ENCODE data around the gene UACA. TPM values are rescaled to one million over a fixed set of nuclear protein-coding genes. Genes with fewer than 3 reads are reported as not detected.

The UACA gene
- total RNA-seq, 1 experiment from 2014 or later: 38.0 TPM

DNA sequence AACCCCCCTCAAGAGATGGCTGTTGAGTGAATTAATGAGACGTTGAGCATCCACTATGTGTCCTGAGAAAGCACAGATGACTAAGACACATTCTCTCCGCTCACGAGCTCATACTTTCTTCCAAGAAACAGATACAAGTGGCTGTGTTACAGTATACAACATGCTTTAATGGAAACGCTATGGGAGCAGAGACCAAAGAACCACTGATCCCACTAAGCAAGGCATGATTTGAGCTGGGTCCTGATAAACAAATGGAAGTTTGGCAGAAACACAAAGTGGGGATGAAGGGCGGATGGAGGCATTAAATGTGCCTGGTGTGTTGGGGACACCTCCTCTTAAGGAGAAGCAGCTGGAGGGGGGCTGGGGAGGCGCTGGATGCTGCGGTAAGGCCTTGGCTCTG, 129.4 kb downstream of the UACA start:
- H3K4ac ChIP-seq (ENCODE audit: low read depth, low read length): no peak overlapping the region
- H3K27ac ChIP-seq (ENCODE audit: insufficient read length, low read depth, low read length): no peak overlapping the region
- H3T11ph ChIP-seq (ENCODE audit: low read length): no peak overlapping the region
- H2BK15ac ChIP-seq (ENCODE audit: low read depth, low read length): no peak overlapping the region
- H2BK12ac ChIP-seq (ENCODE audit: insufficient read length, low read depth, low read length): no peak overlapping the region
- H4K20me1 ChIP-seq (ENCODE audit: control insufficient read depth, insufficient read depth, insufficient read length): no peaks in the 10 kb centered on the region
- no peak for DNase-seq
- H3K4me2 ChIP-seq (ENCODE audit: insufficient read depth, insufficient read length, low read length): no peak overlapping the region
- no peak overlapping the region for H4K8ac ChIP-seq (replicated peaks; ENCODE audit: insufficient read length, low read depth, low read length)
- peaks cover 18% of the 10 kb centered on the region; the same call in 1 of the 2 replicates for H3K4me1 ChIP-seq (ENCODE audit: insufficient read depth, low read length)
- Mint-ChIP-seq H3K4me1 (peaks cover 51 to 52% of the 10 kb centered on the region in 2 experiments), H3K4me3 (no peak overlapping the region), H3K9me3 (no peaks in the 10 kb centered on the region; a peak in 1 of 5 replicates), H3K27ac (no peak overlapping the region), H3K27me3 (ENCODE audit: low read depth) (peaks cover 10% of the 10 kb centered on the region), H3K36me3 (ENCODE audit: insufficient read depth in 1 of 3, low read depth in 3 of 3) (peaks cover 0 to 4% (median 0%) of the 10 kb centered on the region in 3 experiments; a peak in 1 of 7 replicates)
- no peak for TF ChIP-seq CTCF (conservative IDR thresholded peaks at IDR 0.05)
- H4K91ac ChIP-seq (ENCODE audit: insufficient read length, low read depth, low read length): no peak overlapping the region
- no peak overlapping the region for H2BK5ac ChIP-seq (ENCODE audit: insufficient read length, low read length)
- no peak overlapping the region for H3K9ac ChIP-seq (ENCODE audit: extremely low read depth, insufficient read length, low read length)
- no peaks in the 10 kb centered on the region for H3K79me1 ChIP-seq (ENCODE audit: insufficient read depth, low read depth, low read length, poor library complexity, severe bottlenecking)
- H3K23ac ChIP-seq (ENCODE audit: insufficient read length, low read depth, low read length): no peak overlapping the region
- no peaks in the 10 kb centered on the region for H3K9me3 ChIP-seq (ENCODE audit: control insufficient read depth, low read depth, low read length)
- H3K23me2 ChIP-seq (ENCODE audit: insufficient read length, low read depth, low read length, poor library complexity, severe bottlenecking): no peaks in the 10 kb centered on the region
- H3K14ac ChIP-seq (ENCODE audit: insufficient read depth, low read length): no peak overlapping the region
- H2AFZ ChIP-seq (ENCODE audit: low read length): no peak overlapping the region
- no peak overlapping the region for H2BK120ac ChIP-seq (ENCODE audit: low read depth, low read length, poor library complexity, severe bottlenecking)
- H4K5ac ChIP-seq (ENCODE audit: insufficient read length, low read depth, low read length): no peak overlapping the region
- WGBS (ENCODE audit: extremely low coverage, insufficient read length, low lambda C conversion rate): no CpG with 5 or more reads among the region's 7 CpGs
- no peaks in the 10 kb centered on the region for H3K79me2 ChIP-seq (ENCODE audit: insufficient read depth, low read length)
- H3K18ac ChIP-seq (ENCODE audit: insufficient read length, low read depth, low read length): no peak overlapping the region
- no peak overlapping the region for H3K56ac ChIP-seq (ENCODE audit: insufficient read length, low read depth, low read length)
- H2BK20ac ChIP-seq (ENCODE audit: low read depth, low read length, poor library complexity, severe bottlenecking): no peak overlapping the region
- no peaks in the 10 kb centered on the region for H3K27me3 ChIP-seq (ENCODE audit: insufficient read depth, low read length)
- H2AK5ac ChIP-seq (ENCODE audit: insufficient read length, low read length): no peak overlapping the region

All from H9 (cell line).